A172 (cell line): Measurements from ENCODE around the gene TMEM38B. TPM values are rescaled to one million over a fixed set of nuclear protein-coding genes. Genes with fewer than 3 reads are reported as not detected.
"Not testable (repeated sequence)": the region's sequence is repeated elsewhere in the genome, so short reads cannot be mapped to it uniquely, and the experiment has no call there.

ENCODE experiments used
- DNase-seq: peaks from one replicate; pipeline ENCODE4 v3.0.0-alpha.2; 2015; ENCODE audit warnings: low spot score
- total RNA-seq: library from RNA; depleted of rRNA; stranded (reverse); fragments of >200 nt; shearing (Covaris generic); gene quantifications from 2 replicates; pipeline ENCODE4 v1.2.3, GENCODE V29; 2014

TMEM38B gene
- total RNA-seq, 1 experiment from 2014 or later = 50.0 TPM

GRCh38 chr9:105681313-105681712 is 13.0 kb upstream of the TMEM38B start:
- no peak for DNase-seq

GRCh38 chr9:105681724-105682123 is 12.6 kb upstream of the TMEM38B start:
- DNase-seq = peak; percentile 48

GRCh38 chr9:105683688-105684275 is 10.6 kb upstream of the TMEM38B start:
- DNase-seq = no peak

- DNase-seq = no peak
Observed at GRCh38 chr9:105686936-105687335, 7.4 kb upstream of the TMEM38B start.

GRCh38 chr9:105690742-105691141 is 3.6 kb upstream of the TMEM38B start:
- no peak for DNase-seq

- no peak for DNase-seq
Observed at GRCh38 chr9:105693435-105694189, 729 bp upstream of the TMEM38B start.

GRCh38 chr9:105694848-105695581 is 674 bp downstream of the TMEM38B start:
- DNase-seq = peak; percentile 59

- DNase-seq = no peak
Observed at GRCh38 chr9:105696219-105696793, 2.0 kb downstream of the TMEM38B start.

GRCh38 chr9:105697871-105698270 is 3.5 kb downstream of the TMEM38B start:
- no peak for DNase-seq

- DNase-seq = no peak
Observed at GRCh38 chr9:105698348-105698870, 4.1 kb downstream of the TMEM38B start.

- no peak for DNase-seq
Observed at GRCh38 chr9:105700668-105701067, 6.3 kb downstream of the TMEM38B start.

- no peak for DNase-seq
Observed at GRCh38 chr9:105701145-105701544, 6.8 kb downstream of the TMEM38B start.

GRCh38 chr9:105702207-105702606 is 7.9 kb downstream of the TMEM38B start:
- DNase-seq = no peak

GRCh38 chr9:105703638-105704037 is 9.3 kb downstream of the TMEM38B start:
- not testable (repeated sequence) for DNase-seq

GRCh38 chr9:105706156-105706555 is 11.8 kb downstream of the TMEM38B start:
- DNase-seq = no peak

GRCh38 chr9:105708405-105708804 is 14.1 kb downstream of the TMEM38B start:
- DNase-seq = no peak

GRCh38 chr9:105710638-105711037 is 16.3 kb downstream of the TMEM38B start:
- DNase-seq = no peak

- no peak for DNase-seq
Observed at GRCh38 chr9:105711867-105712266, 17.5 kb downstream of the TMEM38B start.

- DNase-seq = no peak
Observed at GRCh38 chr9:105712297-105712696, 18.0 kb downstream of the TMEM38B start.

GRCh38 chr9:105712773-105713172 is 18.4 kb downstream of the TMEM38B start:
- DNase-seq = no peak

GRCh38 chr9:105713260-105714019 is 19.1 kb downstream of the TMEM38B start:
- DNase-seq = no peak

- DNase-seq = no peak
Observed at GRCh38 chr9:105714020-105714331, 19.6 kb downstream of the TMEM38B start.
